Measurements from ENCODE around the gene MT1X.
"Not testable (repeated sequence)": the region's sequence is repeated elsewhere in the genome, so short reads cannot be mapped to it uniquely, and the experiment has no call there.

The MT1X gene

GRCh38 chr16:56672171-56672570, 10.1 kb upstream of the MT1X start:
- not testable (repeated sequence) for H3K4me1 ChIP-seq (ENCODE audit: control insufficient read depth, low read depth, low read length); H3K27ac ChIP-seq (ENCODE audit: low read length); H3K4me3 ChIP-seq (ENCODE audit: low read length); H3K9ac ChIP-seq (ENCODE audit: low read length); H3K9me3 ChIP-seq (ENCODE audit: control insufficient read depth, low read depth, low read length); H3K36me3 ChIP-seq (ENCODE audit: control insufficient read depth, low read depth, low read length)
- H3K27me3 ChIP-seq (ENCODE audit: control insufficient read depth, insufficient read depth, low read length), result peaks cover 76% of the 10 kb centered on the region

- H3K4me1 ChIP-seq (ENCODE audit: control insufficient read depth, low read depth, low read length), result peaks cover 9% of the 10 kb centered on the region
- H3K27me3 ChIP-seq (ENCODE audit: control insufficient read depth, insufficient read depth, low read length), result peaks cover 73% of the 10 kb centered on the region
- no peaks in the 10 kb centered on the region for H3K36me3 ChIP-seq (ENCODE audit: control insufficient read depth, low read depth, low read length)
- no peak overlapping the region for H3K27ac ChIP-seq (ENCODE audit: low read length)
- H3K9ac ChIP-seq (ENCODE audit: low read length), result no peak overlapping the region
- no peaks in the 10 kb centered on the region for H3K9me3 ChIP-seq (ENCODE audit: control insufficient read depth, low read depth, low read length)
- no peak overlapping the region for H3K4me3 ChIP-seq (ENCODE audit: low read length)
Measured at GRCh38 chr16:56672761-56673536, 9.3 kb upstream of the MT1X start.

GRCh38 chr16:56673921-56674320, 8.3 kb upstream of the MT1X start:
- H3K27ac ChIP-seq (ENCODE audit: low read length), result no peak overlapping the region
- no peaks in the 10 kb centered on the region for H3K9me3 ChIP-seq (ENCODE audit: control insufficient read depth, low read depth, low read length)
- H3K4me1 ChIP-seq (ENCODE audit: control insufficient read depth, low read depth, low read length), result peaks cover 9% of the 10 kb centered on the region
- H3K27me3 ChIP-seq (ENCODE audit: control insufficient read depth, insufficient read depth, low read length), result peaks cover 64% of the 10 kb centered on the region
- H3K4me3 ChIP-seq (ENCODE audit: low read length), result no peak overlapping the region
- no peak overlapping the region for H3K9ac ChIP-seq (ENCODE audit: low read length)
- no peaks in the 10 kb centered on the region for H3K36me3 ChIP-seq (ENCODE audit: control insufficient read depth, low read depth, low read length)

GRCh38 chr16:56674570-56674969, 7.7 kb upstream of the MT1X start:
- H3K4me1 ChIP-seq (ENCODE audit: control insufficient read depth, low read depth, low read length); H3K4me3 ChIP-seq (ENCODE audit: low read length); H3K27ac ChIP-seq (ENCODE audit: low read length); H3K9ac ChIP-seq (ENCODE audit: low read length); H3K36me3 ChIP-seq (ENCODE audit: control insufficient read depth, low read depth, low read length); H3K9me3 ChIP-seq (ENCODE audit: control insufficient read depth, low read depth, low read length): not testable (repeated sequence)
- H3K27me3 ChIP-seq (ENCODE audit: control insufficient read depth, insufficient read depth, low read length), result peaks cover 57% of the 10 kb centered on the region

- no peaks in the 10 kb centered on the region for H3K36me3 ChIP-seq (ENCODE audit: control insufficient read depth, low read depth, low read length)
- no peak overlapping the region for H3K27ac ChIP-seq (ENCODE audit: low read length)
- H3K4me3 ChIP-seq (ENCODE audit: low read length), result peak overlapping the region; percentile 61
- peaks cover 9% of the 10 kb centered on the region for H3K4me1 ChIP-seq (ENCODE audit: control insufficient read depth, low read depth, low read length)
- peaks cover 46% of the 10 kb centered on the region for H3K27me3 ChIP-seq (ENCODE audit: control insufficient read depth, insufficient read depth, low read length)
- peak overlapping the region; percentile 41 for H3K9ac ChIP-seq (ENCODE audit: low read length)
- H3K9me3 ChIP-seq (ENCODE audit: control insufficient read depth, low read depth, low read length), result no peaks in the 10 kb centered on the region
Measured at GRCh38 chr16:56675685-56676210, 6.5 kb upstream of the MT1X start.

- peaks cover 50% of the 10 kb centered on the region for H3K27me3 ChIP-seq (ENCODE audit: control insufficient read depth, insufficient read depth, low read length)
- no peak overlapping the region for H3K4me3 ChIP-seq (ENCODE audit: low read length)
- H3K9ac ChIP-seq (ENCODE audit: low read length), result no peak overlapping the region
- no peak overlapping the region for H3K27ac ChIP-seq (ENCODE audit: low read length)
- no peaks in the 10 kb centered on the region for H3K9me3 ChIP-seq (ENCODE audit: control insufficient read depth, low read depth, low read length)
- no peaks in the 10 kb centered on the region for H3K36me3 ChIP-seq (ENCODE audit: control insufficient read depth, low read depth, low read length)
- peaks cover 14% of the 10 kb centered on the region for H3K4me1 ChIP-seq (ENCODE audit: control insufficient read depth, low read depth, low read length)
Measured at GRCh38 chr16:56677474-56677873, 4.8 kb upstream of the MT1X start.

DNA sequence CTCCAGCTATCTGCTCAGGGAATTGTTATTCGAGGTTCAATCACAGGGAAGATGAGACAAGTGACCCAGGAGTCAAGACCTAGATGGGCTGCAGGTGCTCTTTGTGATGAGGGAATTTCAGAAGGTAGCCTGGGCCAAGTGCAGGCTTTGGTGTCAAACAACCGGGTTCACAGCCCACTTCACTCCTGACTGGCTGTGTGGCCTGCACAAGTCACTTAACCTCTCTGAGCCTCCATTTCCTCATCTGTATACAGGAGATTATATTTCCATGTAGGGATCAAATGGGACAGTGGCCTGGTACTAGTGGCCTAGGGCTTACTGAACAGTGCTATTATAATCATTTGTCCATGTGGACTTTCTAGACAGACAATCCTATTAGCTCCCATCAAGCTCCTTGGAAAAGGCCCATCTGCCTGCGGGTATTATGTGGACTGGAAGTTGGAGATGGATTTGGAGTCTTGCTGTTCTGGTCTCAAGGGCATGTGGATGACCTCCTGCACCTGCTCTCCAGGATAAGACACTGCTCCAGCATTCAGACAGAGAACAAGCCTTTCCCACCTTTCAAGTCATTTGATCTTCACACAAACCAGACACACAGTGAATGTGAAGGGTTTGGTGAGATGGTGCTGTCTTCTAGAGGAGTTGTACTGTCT, 3.1 kb upstream of the MT1X start:
- Histone ChIP-seq H3K27ac (ENCODE audit: low read length) (no peak overlapping the region), H3K9me3 (ENCODE audit: control insufficient read depth, low read depth, low read length) (no peaks in the 10 kb centered on the region), H3K4me3 (ENCODE audit: low read length) (no peak overlapping the region), H3K36me3 (ENCODE audit: control insufficient read depth, low read depth, low read length) (no peaks in the 10 kb centered on the region), H3K4me1 (ENCODE audit: control insufficient read depth, low read depth, low read length) (peaks cover 22% of the 10 kb centered on the region), H3K9ac (ENCODE audit: low read length) (no peak overlapping the region), H3K27me3 (ENCODE audit: control insufficient read depth, insufficient read depth, low read length) (peaks cover 48% of the 10 kb centered on the region)

GRCh38 chr16:56679818-56680217, 2.5 kb upstream of the MT1X start:
- H3K9me3 ChIP-seq (ENCODE audit: control insufficient read depth, low read depth, low read length), result no peaks in the 10 kb centered on the region
- H3K27ac ChIP-seq (ENCODE audit: low read length), result no peak overlapping the region
- H3K9ac ChIP-seq (ENCODE audit: low read length), result no peak overlapping the region
- H3K4me1 ChIP-seq (ENCODE audit: control insufficient read depth, low read depth, low read length), result peaks cover 19% of the 10 kb centered on the region
- H3K4me3 ChIP-seq (ENCODE audit: low read length), result no peak overlapping the region
- H3K27me3 ChIP-seq (ENCODE audit: control insufficient read depth, insufficient read depth, low read length), result peaks cover 48% of the 10 kb centered on the region
- H3K36me3 ChIP-seq (ENCODE audit: control insufficient read depth, low read depth, low read length), result no peaks in the 10 kb centered on the region

GRCh38 chr16:56682703-56683397, 580 bp downstream of the MT1X start:
- peaks cover 14% of the 10 kb centered on the region for H3K4me1 ChIP-seq (ENCODE audit: control insufficient read depth, low read depth, low read length)
- H3K36me3 ChIP-seq (ENCODE audit: control insufficient read depth, low read depth, low read length), result no peaks in the 10 kb centered on the region
- no peak overlapping the region for H3K27ac ChIP-seq (ENCODE audit: low read length)
- peak overlapping the region; percentile 81 for H3K9ac ChIP-seq (ENCODE audit: low read length)
- no peaks in the 10 kb centered on the region for H3K9me3 ChIP-seq (ENCODE audit: control insufficient read depth, low read depth, low read length)
- H3K27me3 ChIP-seq (ENCODE audit: control insufficient read depth, insufficient read depth, low read length), result peaks cover 26% of the 10 kb centered on the region
- peak overlapping the region; percentile 83 for H3K4me3 ChIP-seq (ENCODE audit: low read length)

DNA sequence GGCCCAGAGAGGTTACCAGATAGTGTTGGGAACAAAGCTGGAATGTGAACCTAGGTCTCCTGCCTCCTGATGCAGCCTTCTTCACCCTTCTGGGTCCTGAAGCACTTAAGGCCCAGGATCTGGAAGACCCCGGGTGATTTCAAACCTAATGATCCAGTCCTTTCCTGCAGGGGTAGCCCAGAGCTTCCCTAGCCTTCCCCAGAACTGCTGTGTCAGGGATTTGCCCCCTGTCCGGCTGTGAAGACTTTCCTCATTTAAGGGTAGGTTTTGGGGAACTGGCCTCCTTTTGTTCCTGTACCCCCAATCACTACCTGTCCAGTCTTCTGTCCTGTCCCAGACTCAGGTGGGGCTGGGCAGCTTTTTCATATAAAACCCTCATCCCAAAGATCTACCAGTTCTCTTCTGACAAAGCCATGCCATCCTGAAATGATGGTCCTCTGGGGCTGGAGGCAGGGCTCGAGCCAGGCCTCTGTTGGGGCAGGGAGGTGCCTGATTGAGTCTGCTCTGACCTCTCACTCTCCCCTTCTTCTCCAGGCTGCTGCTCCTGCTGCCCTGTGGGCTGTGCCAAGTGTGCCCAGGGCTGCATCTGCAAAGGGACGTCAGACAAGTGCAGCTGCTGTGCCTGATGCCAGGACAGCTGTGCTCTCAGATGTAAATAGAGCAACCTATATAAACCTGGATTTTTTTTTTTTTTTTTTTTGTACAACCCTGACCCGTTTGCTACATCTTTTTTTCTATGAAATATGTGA, 1.3 kb downstream of the MT1X start:
- peaks cover 14% of the 10 kb centered on the region for H3K4me1 ChIP-seq (ENCODE audit: control insufficient read depth, low read depth, low read length)
- H3K27ac ChIP-seq (ENCODE audit: low read length), result no peak overlapping the region
- H3K9ac ChIP-seq (ENCODE audit: low read length), result no peak overlapping the region
- peak overlapping the region; percentile 83 for H3K4me3 ChIP-seq (ENCODE audit: low read length)
- no peaks in the 10 kb centered on the region for H3K36me3 ChIP-seq (ENCODE audit: control insufficient read depth, low read depth, low read length)
- no peaks in the 10 kb centered on the region for H3K9me3 ChIP-seq (ENCODE audit: control insufficient read depth, low read depth, low read length)
- H3K27me3 ChIP-seq (ENCODE audit: control insufficient read depth, insufficient read depth, low read length), result peaks cover 26% of the 10 kb centered on the region

Measured in iPS-18a (cell line).